K562 (cell line): ENCODE measurements around the gene UBXN11. TPM values are rescaled to one million over a fixed set of nuclear protein-coding genes. Genes with fewer than 3 reads are reported as not detected.

ENCODE experiments used
- COPS2 ChIP-seq: fragments of 450-650 bp; conservative IDR thresholded peaks from 2 replicates; pipeline ENCODE4 v1.6.1; 2016; ENCODE audit warnings: mild to moderate bottlenecking, moderate library complexity
- L3MBTL2 ChIP-seq: fragments of 450-650 bp; IDR thresholded peaks from 2 replicates; pipeline ENCODE4 v1.6.1; 2016; ENCODE audit warnings: mild to moderate bottlenecking, moderate library complexity
- OTX1 ChIP-seq: fragments of 450-650 bp; formaldehyde crosslinking; IDR thresholded peaks from 2 replicates; pipeline ENCODE4 v1.4.0; 2022; ENCODE audit warnings: mild to moderate bottlenecking
- POLR3G ChIP-seq: IDR thresholded peaks from 2 replicates; pipeline ENCODE4 v1.6.1; 2011; ENCODE audit not compliant: insufficient read length, insufficient replicate concordance; ENCODE audit errors: extremely low read depth
- SIN3A ChIP-seq, 2 experiments: fragments of 150-350 bp in 1 of 2; IDR thresholded peaks; 2 replicates each; pipeline ENCODE4 v1.6.1; 2011 to 2016; ENCODE audit warnings: borderline replicate concordance in 2 of 2, low read depth in 2 of 2, low read length in 2 of 2, mild to moderate bottlenecking in 2 of 2, moderate library complexity in 2 of 2; ENCODE audit not compliant: control insufficient read depth in 1 of 2
- SMARCA5 ChIP-seq: fragments of 450-650 bp; IDR thresholded peaks from 2 replicates; pipeline ENCODE4 v1.6.1; 2016
- ZFX ChIP-seq: sonication (generic); formaldehyde crosslinking; IDR thresholded peaks from 2 replicates; pipeline ENCODE4 v1.8.0; 2022; ENCODE audit warnings: mild to moderate bottlenecking, missing genetic modification reagents, moderate library complexity
- ZNF785 ChIP-seq: fragments of 250-450 bp; sonication (Bioruptor Pico); IDR thresholded peaks from 2 replicates; pipeline ENCODE4 v1.4.0; 2020; ENCODE audit warnings: mild to moderate bottlenecking
- polyA plus RNA-seq, 8 experiments: library from polyadenylated mRNA; depleted of rRNA in 4 of 8; stranded (reverse) in 5 of 8; unstranded in 3 of 8; fragments of >200 nt; fragmentation: Nextera tagmentation in 2 of 8; fragmentation: Illumina TruSeq in 1 of 8; extraction: Ambion mirVana in 2 of 8; extraction: Trizol in 1 of 8; gene quantifications; 2 replicates each; pipeline versions ENCODE4 v1.2.1 to v1.2.3, GENCODE V29; 2011 to 2014; ENCODE audit warnings: inconsistent platforms in 1 of 8, missing spikeins in 1 of 8
- total RNA-seq, 7 experiments: library from RNA; depleted of rRNA in 6 of 7; stranded (reverse); fragments of >200 nt in 6 of 7; fragmentation: Illumina TruSeq in 2 of 7; extraction: Trizol in 2 of 7; gene quantifications; 2 replicates each; pipeline versions ENCODE4 v1.2.1 to v1.2.3, GENCODE V29; 2011 to 2021; ENCODE audit warnings: low replicate concordance in 1 of 7
- TF ChIP-seq, protein P1 (sequence below): IDR thresholded peaks from 2 replicates; pipeline ENCODE4 v1.6.1; 2012; ENCODE audit warnings: low read depth, low read length, improper control_type of control experiment, borderline replicate concordance
- TF ChIP-seq, protein P2 (sequence below): fragments of 450-650 bp; conservative IDR thresholded peaks from 2 replicates; pipeline ENCODE4 v1.6.1; 2016; ENCODE audit warnings: missing genetic modification characterization, low read depth, mild to moderate bottlenecking, missing compliant biosample characterization, moderate library complexity
- TF ChIP-seq, protein P3 (sequence below): sonication (generic); formaldehyde crosslinking; IDR thresholded peaks from 2 replicates; pipeline ENCODE4 v1.8.0; 2022; ENCODE audit warnings: mild to moderate bottlenecking, missing genetic modification reagents, borderline replicate concordance
- TF ChIP-seq, protein P4 (sequence below): fragments of 250-450 bp; sonication (Bioruptor Pico); IDR thresholded peaks from 2 replicates; pipeline ENCODE4 v1.5.0; 2021; ENCODE audit warnings: mild to moderate bottlenecking, moderate library complexity
- TF ChIP-seq, protein P5 (sequence below): fragments of 450-650 bp; IDR thresholded peaks from 2 replicates; pipeline ENCODE4 v1.6.1; 2017; ENCODE audit warnings: mild to moderate bottlenecking, moderate library complexity

UBXN11 gene
- total and polyA plus RNA-seq, 9 of the 15 experiments (the other 6 are each of a cell fraction or from before 2014, with no cell fraction given): 0.48 to 34.3 (median 11.3) TPM

DNA sequence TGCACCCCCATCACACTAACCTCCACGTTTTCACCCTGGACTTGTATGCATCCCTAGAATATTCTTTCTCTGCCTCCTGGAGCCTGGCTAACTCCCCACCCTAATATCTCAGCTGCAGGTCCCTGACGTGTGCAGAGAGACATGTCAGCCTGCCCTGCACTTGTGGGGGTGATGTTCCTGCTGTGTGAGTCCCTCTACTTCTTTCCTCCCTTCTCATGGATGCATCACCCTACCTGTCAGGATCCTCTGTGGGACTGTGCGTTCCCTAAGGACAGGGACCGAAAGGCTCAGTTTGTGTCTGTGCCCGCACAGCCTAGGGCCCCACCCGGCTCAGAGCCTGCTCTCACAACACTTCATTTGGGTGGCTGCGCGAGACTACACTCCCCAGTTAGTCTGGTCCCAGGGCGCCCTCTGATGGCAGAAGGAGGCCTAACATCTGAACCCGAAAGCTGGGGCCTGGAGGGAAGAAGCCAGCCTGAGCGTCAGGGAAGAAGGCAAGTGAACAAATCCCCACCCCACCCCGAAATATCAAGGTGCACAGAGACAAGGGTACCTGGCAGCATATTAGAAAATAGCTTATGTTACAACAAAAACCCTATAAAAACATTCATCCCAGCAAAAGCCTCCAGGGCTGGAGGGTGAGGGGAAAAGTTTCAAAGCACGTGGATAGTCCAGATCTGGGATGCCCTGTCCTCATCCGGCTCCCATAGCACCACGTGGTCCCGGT, 15.0 kb upstream of the UBXN11 start (continued):
- TF ChIP-seq, protein P1, sequence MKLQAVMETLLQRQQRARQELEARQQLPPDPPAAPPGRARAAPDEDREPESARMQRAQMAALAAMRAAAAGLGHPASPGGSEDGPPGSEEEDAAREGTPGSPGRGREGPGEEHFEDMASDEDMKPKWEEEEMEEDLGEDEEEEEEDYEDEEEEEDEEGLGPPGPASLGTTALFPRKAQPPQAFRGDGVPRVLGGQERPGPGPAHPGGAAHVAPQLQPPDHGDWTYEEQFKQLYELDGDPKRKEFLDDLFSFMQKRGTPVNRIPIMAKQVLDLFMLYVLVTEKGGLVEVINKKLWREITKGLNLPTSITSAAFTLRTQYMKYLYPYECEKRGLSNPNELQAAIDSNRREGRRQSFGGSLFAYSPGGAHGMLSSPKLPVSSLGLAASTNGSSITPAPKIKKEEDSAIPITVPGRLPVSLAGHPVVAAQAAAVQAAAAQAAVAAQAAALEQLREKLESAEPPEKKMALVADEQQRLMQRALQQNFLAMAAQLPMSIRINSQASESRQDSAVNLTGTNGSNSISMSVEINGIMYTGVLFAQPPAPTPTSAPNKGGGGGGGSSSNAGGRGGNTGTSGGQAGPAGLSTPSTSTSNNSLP: no peak
- TF ChIP-seq, protein P2, sequence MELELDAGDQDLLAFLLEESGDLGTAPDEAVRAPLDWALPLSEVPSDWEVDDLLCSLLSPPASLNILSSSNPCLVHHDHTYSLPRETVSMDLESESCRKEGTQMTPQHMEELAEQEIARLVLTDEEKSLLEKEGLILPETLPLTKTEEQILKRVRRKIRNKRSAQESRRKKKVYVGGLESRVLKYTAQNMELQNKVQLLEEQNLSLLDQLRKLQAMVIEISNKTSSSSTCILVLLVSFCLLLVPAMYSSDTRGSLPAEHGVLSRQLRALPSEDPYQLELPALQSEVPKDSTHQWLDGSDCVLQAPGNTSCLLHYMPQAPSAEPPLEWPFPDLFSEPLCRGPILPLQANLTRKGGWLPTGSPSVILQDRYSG (tag): no peak
- TF ChIP-seq, protein P3, sequence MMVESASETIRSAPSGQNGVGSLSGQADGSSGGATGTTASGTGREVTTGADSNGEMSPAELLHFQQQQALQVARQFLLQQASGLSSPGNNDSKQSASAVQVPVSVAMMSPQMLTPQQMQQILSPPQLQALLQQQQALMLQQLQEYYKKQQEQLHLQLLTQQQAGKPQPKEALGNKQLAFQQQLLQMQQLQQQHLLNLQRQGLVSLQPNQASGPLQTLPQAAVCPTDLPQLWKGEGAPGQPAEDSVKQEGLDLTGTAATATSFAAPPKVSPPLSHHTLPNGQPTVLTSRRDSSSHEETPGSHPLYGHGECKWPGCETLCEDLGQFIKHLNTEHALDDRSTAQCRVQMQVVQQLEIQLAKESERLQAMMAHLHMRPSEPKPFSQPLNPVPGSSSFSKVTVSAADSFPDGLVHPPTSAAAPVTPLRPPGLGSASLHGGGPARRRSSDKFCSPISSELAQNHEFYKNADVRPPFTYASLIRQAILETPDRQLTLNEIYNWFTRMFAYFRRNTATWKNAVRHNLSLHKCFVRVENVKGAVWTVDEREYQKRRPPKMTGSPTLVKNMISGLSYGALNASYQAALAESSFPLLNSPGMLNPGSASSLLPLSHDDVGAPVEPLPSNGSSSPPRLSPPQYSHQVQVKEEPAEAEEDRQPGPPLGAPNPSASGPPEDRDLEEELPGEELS: no peak
- TF ChIP-seq, protein P4, sequence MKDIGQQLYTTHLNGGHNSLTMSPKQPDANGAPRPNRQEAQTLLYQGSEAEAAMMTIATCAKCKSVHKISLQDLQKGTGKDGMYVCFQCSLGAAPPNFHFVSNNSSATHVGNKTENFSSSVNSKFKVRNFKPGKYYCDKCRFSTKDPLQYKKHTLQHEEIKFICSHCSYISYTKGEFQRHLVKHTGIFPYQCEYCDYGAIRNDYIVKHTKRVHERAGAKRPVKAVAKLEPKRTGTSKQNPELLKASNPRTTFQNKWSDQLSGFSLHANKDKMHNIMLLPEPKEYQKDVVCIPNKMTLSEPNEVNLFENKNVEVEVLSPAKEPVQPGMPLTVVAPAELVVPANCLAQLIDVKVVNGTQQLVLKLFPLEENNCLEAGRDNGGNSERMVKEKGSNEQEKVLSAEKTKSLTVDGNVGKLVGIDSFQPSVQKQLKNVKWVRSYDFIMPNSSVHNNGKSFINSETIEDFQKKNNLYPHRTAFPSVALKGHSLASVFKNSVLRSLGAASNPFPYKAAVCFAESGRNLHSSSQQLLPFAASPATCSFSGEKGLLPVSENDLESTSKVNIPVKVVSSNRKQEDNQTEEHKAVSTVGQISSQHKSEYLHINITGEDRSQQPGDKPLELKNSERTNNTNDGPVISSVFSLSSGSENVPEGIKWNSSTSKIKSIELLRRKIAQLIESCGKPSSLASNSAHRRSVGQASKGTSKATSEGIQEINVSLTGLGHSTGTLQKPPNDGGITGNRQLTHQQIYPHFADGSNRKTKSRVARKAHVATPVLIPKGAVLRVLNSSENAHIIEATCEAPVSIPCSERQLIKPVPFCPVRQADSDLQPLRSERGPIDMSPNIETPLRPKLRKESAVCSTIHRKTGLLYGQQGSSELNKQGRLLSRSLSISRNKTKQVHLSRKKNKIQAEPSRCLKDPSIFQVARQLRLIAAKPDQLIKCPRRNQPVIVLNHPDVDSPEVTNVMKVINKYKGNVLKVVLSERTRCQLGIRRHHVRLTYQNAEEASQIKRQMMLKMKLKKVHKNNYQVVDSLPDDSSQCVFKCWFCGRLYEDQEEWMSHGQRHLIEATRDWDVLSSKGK (CRISPR knock-in tag): no peak
- TF ChIP-seq L3MBTL2 (peak; percentile 62), SMARCA5 (no peak), ZFX (no peak), SIN3A (IDR thresholded peaks at IDR 0.05; ENCODE audit: borderline replicate concordance in 2 of 2, control insufficient read depth in 1 of 2, low read depth in 2 of 2, low read length in 2 of 2) (no peak), COPS2 (no peak), POLR3G (no peak), OTX1 (CRISPR knock-in tag) (peak; percentile 84; the same call in 1 of the 2 replicates), ZNF785 (CRISPR knock-in tag) (no peak)
- TF ChIP-seq, protein P5, sequence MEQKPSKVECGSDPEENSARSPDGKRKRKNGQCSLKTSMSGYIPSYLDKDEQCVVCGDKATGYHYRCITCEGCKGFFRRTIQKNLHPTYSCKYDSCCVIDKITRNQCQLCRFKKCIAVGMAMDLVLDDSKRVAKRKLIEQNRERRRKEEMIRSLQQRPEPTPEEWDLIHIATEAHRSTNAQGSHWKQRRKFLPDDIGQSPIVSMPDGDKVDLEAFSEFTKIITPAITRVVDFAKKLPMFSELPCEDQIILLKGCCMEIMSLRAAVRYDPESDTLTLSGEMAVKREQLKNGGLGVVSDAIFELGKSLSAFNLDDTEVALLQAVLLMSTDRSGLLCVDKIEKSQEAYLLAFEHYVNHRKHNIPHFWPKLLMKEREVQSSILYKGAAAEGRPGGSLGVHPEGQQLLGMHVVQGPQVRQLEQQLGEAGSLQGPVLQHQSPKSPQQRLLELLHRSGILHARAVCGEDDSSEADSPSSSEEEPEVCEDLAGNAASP: no peak
